NCI-H146 (cell line): Measurements from ENCODE around the gene TBCD.

Experiments
- DNase-seq: peaks from one replicate; lab custom pipeline; 2025; lab: John Stamatoyannopoulos, UW

The TBCD gene

GRCh38 chr17:82926081-82926480 is 174.2 kb downstream of the TBCD start:
- no peak for DNase-seq

GRCh38 chr17:82926716-82927115 is 174.9 kb downstream of the TBCD start:
- no peak for DNase-seq

GRCh38 chr17:82927311-82927660 is 175.4 kb downstream of the TBCD start:
- DNase-seq, result no peak

- no peak for DNase-seq
Observed at GRCh38 chr17:82927661-82928601, 176.1 kb downstream of the TBCD start.

GRCh38 chr17:82929011-82929622 is 177.3 kb downstream of the TBCD start:
- no peak for DNase-seq

GRCh38 chr17:82929676-82930042 is 177.8 kb downstream of the TBCD start:
- DNase-seq, result no peak

- DNase-seq, result no peak
Observed at GRCh38 chr17:82930043-82930923, 178.4 kb downstream of the TBCD start.

GRCh38 chr17:82930924-82931698 is 179.2 kb downstream of the TBCD start:
- DNase-seq, result no peak

GRCh38 chr17:82931699-82932517 is 180.0 kb downstream of the TBCD start:
- DNase-seq, result no peak

- DNase-seq, result no peak
Observed at GRCh38 chr17:82932518-82933310, 180.8 kb downstream of the TBCD start.

- DNase-seq, result no peak
Observed at GRCh38 chr17:82933911-82934310, 182.0 kb downstream of the TBCD start.

- no peak for DNase-seq
Observed at GRCh38 chr17:82935966-82936767, 184.3 kb downstream of the TBCD start.

GRCh38 chr17:82936768-82937171 is 184.9 kb downstream of the TBCD start:
- DNase-seq, result no peak

GRCh38 chr17:82937411-82938371 is 185.8 kb downstream of the TBCD start:
- DNase-seq, result no peak

- DNase-seq, result no peak
Observed at GRCh38 chr17:82938486-82938872, 186.6 kb downstream of the TBCD start.

- no peak for DNase-seq
Observed at GRCh38 chr17:82938873-82939620, 187.2 kb downstream of the TBCD start.

- no peak for DNase-seq
Observed at GRCh38 chr17:82939621-82940135, 187.8 kb downstream of the TBCD start.
